Left renal cortex interstitium (tissue), 4 donors: ENCODE data around the gene ADGRF5. TPM values are rescaled to one million over a fixed set of nuclear protein-coding genes. Genes with fewer than 3 reads are reported as not detected.

ENCODE experiments used
- DNase-seq, 4 donors: peaks; one replicate each; pipeline ENCODE4 v3.0.0-alpha.2; 2013; ENCODE audit warnings: low read depth in 4 of 4, low spot score in 2 of 4, missing footprints in 1 of 4
- polyA plus RNA-seq, 4 donors: library from polyadenylated mRNA; unstranded; fragments of 120-200 nt; gene quantifications; one replicate each; pipeline ENCODE4 v1.2.1, GENCODE V29; 2013; ENCODE audit not compliant: insufficient read length in 4 of 4

The ADGRF5 gene
- polyA plus RNA-seq, 4 donors, result 24.4 to 34.2 (median 27.4) TPM

DNA sequence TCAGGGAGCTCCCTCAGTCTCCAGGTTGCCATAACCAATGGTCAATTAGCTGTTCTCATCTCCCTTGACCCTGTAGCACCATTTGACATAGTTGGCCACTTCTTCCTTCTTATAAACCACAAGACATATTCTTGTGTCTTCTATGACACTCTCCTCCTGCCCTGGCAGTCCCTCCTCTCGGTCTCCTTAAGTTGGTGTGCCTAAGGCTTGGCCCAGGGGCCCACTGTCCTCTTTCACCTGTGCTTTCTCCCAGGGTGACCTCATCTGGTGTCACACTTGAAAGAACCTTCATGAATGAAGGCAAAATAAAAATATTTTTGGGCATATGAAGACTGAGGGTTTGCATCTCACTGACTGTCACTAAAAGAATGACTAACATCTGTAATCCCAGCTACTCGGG is 9.7 kb upstream of the ADGRF5 start:
- no peak for DNase-seq

DNA sequence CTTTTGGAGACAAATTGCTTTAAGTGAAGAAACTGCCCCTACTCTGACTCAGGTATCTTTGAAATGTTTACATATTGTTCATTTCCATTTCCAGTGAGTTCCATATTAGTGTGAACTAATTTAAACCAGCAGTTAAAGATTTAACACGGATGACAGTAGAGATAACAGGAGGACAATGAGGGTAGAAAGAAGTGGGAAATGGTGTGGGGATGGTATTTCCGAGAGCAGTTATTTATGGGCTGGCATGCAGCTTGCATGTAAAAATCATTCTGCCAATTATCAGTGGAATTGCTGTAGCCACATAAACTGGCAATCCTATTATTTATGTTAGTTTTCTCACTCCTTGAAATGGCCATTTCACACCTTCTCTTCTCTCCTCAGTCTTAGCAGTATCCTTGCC is 8.6 kb upstream of the ADGRF5 start:
- DNase-seq, result no peak

DNA sequence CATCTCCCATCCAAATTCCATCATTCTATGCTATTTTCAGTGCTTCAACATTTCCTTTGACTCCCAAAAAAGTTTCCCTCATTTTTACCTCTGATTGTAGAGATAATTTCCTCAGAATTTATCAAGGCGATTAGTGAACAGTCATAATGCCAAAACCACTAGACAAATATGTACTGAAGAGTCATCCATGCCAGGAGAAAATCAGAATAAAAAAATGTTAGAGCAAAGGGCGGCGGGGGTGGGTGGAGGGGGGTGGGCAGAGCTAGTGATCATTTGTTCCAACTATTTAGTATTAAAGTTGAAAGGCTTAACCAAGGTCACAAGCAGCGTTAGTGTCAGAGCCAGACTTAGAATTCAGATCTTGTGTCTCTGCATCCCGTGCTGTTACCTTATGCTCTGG is 5.3 kb upstream of the ADGRF5 start:
- no peak for DNase-seq

DNA sequence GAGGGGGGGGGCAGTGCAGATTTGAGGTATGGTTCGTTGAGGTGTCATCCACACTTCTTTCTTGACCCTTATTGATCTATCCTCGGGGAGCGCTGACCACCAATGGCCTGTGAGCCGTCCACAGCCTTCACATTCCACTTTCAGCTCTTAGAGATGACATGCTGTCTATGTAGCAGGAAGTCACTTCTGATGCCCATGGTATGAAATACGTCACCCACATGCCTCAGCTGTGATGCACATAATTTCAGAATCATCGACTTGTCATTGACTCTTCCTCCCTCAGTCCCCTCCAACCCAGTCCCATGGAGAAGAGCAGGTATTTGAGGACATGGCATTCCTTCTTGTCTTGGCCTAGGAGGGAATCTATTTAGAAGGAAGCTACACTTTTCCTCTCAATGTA is 4.7 kb upstream of the ADGRF5 start:
- DNase-seq, result no peak

DNA sequence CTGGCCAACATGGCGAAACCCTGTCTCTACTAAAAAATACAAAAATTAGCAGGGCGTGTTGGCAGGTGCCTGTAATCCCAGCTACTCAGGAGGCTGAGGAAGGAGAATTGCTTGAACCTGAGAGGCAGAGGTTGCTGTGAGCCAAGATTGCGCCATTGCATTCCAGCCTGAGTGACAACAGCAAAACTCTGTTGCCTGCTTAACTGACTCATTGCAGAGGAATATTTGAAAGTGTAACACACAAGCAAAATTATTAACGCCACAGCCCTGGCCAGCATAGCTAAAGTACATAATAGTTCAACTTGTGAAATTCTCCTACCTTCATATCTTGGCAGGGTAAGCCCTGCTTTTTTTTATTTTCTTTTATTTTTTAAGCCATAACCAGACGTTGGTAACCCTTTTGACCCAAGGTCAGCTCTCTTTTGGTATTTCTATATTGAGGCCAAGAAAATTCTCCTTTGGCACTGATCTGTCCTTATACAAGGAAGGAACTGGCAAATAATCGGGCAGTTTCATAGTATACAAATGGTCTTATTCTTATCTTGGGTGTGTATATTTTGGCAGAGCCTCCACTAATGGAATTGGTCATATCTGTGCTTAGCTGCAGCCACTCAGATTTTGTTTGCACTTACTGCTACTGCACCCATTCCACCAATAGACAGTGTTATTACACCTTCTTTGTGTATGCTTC is 4.0 kb upstream of the ADGRF5 start:
- DNase-seq, result no peak

DNA sequence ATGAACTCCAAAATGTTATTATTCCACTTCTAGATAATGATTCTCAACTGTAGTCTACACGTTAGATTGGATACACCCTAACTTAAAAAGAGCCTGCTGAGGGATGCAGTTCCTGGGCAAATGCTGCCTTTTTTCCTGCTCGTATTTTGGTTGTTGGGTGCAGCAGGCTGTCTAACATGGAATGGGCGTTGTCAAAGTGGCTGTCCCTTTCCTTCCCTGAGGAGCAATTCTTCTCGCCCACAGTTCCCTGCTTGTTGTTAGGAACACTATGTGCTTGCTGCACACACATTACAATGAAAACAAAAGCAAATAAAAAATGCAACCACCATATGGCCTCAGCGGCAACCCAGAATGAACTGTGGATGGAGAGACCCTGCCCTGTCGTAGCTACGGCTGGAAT is 1.7 kb upstream of the ADGRF5 start:
- DNase-seq, result no peak

DNA sequence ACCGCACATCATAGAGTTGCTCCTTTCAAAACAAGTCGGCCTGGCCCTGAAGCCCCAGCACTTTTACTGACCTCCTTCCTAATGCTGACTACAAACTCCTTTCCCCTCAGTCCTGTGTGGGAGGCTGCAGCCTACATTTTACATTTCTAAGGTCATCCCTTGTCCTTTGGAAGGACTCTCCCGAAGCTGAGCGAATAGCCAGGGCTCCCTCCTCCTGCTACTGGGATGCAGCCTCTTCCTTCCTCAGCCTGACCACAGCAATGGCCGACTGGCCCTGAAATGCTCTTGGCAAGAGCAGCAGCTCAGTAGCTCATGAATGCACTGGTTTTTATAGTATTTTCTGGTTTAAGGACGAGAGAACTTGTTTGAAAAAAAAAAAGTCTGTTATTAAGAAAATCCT is 679 bp downstream of the ADGRF5 start:
- DNase-seq, result no peak

DNA sequence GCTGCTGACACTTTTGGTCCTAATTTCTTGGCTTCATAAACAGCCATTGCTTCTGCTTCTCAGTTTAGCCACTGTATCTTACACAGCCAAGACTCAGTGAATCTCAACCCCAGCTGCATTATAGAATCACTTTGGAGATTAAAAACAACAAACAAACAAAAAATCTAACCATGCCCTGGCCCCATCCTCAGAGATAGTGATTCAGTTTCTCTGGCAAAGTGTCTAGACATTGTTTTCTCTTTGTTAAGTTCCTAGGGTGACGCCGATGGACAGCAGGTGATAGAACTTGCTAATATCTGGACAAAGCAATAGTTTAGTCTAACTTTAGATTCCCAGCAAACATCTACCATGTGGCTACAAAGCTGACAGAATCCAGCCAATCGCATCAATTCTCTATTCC is 2.9 kb downstream of the ADGRF5 start:
- no peak for DNase-seq

DNA sequence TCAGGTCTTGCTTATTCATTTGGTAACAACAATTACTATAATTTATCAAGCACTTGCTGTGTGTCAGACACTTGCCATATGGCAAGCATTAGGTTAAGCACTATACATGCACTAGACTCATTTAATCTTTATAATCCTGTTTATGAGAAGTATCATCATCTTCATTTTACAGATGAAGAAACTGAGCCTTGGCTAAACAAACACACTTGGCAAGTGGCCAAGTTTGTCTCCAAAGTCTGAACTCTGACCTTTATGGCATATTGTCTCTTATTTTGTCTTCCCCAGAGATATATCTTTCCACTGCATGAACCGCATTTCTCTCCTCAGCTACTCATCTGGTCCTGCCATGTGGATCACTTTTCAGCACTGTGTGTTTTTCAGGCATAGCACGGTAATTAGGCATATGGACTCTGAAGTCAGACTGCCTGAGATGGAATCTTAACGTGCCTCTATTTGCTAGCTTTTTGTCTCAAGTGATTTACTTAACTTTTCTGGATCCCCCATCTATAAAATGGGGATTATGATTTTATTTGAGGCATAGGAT is 4.7 kb downstream of the ADGRF5 start:
- no peak for DNase-seq

DNA sequence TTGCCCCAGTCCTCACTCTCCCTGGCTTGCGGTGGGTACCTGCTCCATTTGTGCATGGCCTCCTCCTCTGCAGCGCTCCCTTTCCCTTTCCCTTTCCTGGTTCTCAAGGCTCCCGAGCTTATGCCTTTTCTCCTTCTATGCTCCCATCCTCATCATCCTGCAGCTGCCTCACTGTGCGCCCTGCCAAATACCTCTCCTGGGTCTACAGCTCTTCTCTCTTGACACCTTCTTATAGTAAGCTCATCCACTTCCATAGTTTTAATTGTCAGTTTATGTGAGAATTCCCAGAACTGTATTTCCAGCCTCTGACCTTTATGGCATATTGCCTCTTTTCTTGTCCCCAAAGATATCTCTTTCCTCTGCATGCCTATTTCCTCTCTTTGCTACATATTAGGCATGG is 5.9 kb downstream of the ADGRF5 start:
- DNase-seq, result no peak

DNA sequence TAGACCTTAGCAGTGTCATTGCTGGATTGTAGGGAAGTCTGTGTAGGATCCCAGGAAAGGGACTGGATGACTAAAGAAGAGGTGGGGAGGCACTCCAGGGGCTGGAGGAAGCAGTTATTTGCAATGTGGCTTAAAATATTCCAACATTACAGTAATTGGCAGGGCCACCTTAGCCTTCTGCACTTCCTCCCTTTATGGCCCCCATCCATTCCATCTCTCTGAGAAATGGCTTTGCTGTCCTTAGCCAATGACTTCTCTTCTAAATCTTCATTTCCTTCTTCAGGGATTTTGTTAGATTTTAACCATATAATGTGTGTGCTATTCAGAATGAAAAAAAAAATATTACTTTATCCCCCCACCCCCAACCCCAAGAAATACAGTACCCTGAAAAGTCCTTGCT is 6.4 kb downstream of the ADGRF5 start:
- no peak for DNase-seq

DNA sequence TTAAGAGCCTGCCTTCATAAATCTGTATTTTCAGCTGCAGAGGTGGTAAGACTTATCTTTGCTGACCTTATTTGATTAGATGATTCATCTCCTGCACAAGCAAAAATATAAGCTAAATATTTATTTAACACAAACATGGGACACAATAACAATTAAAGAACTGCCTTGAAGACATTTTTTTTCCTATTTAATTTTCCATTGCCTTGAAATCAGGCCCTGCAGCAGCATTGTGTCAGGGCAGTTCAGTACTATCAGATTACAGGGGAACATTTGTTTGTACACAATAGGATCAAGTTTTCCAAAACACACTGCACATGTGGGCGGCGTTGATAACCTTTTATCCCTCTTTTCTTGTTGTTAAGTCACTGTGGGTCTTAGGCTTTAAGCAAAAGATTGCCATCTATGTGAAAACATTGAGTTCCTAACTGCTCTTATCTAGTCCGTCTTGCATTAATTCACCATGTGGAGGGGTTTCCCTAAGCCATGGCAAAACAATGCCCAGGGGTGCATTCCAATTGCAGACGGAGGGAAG is 7.4 kb downstream of the ADGRF5 start:
- DNase-seq, result no peak

DNA sequence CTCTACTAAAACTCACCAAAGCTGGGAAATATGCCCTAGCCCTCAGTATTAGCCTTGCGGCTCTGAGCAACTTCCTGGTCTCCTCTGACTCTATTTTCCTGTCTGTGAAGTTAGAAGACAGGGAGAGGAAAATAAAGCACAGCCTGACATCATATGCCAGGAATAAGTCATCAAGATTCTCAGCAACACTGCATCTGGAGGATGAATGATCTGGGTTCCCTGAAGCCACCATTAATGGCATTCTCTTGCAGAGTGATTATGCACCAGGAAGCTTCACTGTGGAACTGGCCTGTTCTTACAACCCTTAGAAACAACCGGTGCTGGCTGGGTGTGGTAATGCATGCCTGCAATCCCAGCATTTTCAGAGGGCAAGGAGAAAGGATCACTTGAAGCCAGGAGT is 12.4 kb downstream of the ADGRF5 start:
- DNase-seq, result no peak

DNA sequence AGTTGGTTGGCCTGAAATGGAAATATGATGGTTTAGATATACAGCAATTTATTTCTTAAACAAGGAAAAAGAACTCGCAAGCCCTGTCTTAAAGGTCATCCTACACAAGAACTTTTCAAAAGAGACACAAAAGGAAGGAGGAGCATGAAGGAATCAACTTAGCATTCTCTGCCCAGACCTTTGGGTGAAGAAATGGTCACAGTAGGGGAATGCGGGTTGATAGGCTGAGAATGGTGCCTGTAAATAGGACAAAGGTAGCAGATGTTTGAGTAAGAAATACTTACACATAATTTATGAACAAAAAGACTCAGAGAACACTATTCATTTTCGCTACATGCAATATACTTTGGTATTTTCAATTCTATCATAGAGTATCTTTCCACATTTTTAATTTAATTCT is 15.0 kb downstream of the ADGRF5 start:
- DNase-seq, result no peak

DNA sequence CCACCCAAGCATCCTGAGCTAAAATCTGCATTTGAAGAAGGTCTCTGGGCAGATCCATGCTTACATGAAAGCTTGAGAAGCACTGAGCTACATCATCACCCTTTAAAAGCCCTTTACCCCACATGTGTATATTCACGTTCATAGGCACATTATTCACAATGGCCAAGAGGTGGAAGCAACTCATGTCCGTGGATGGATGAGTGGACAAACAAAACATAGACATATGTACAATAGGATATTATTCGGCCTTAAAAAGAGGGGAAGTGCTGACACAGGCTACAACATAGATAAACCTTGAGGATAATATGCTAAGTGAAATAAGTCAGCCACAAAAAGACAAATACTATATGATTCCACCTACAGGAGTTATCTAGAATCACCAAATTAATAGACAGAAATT is 17.6 kb downstream of the ADGRF5 start:
- no peak for DNase-seq

DNA sequence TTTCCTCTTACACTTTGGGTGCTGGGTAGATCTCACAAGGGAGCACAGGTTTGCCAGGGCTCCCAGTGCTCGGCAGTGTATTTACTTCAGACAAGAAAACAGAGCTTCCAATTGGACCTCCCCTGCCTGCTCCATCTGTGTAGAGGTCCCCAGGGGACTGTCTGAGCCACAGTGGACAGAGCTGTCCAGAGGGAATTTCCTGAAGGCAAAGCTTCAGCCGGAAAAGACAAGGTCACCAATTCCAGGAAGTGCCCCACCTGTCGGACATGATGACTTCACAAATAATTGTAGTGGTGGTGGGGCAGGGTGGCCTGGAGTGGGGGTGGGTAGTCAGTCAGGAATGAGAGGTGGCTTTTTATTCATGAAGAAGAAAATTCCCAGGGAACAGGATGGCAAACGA is 18.6 kb downstream of the ADGRF5 start:
- no peak for DNase-seq

DNA sequence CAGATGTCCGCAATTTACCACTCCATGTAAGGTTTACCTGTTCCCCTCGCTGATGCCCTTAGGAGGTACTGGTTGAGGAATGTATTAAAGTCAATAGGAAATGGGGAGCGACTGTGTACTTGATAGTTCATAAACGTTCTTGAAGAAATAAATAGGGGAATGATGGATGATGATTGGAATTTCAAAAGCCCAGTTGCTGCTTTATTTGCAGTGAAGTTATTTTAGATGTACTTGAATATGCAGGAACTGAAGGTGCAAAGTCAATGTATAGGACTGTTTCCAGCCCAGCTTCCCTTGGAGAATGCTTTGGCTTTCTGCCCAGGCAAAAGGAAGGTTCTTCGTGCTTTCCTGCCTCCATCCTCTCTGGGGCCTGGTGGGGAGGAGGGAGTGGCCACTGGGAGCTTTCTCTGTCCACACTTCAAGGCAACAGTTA is 19.8 kb downstream of the ADGRF5 start:
- no peak for DNase-seq

DNA sequence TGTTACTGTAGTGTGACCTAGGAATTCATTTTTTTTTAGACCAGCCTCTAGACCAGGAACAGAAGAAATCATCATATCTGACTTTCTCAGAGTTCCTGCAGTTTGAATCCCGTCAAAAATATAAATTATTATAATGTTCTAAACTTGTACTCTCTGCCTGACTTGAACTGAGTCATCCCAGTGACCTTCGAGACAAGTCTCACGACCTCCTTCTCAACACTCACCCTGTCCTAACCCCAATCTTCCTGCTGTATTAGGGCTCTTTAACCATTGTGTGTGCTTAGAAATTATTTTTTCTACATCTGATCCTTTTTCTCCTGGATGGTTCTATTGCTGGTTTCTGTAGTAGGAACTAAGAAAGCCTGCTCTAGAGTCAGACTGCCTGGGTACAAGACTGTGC is 21.5 kb downstream of the ADGRF5 start:
- DNase-seq, result no peak

DNA sequence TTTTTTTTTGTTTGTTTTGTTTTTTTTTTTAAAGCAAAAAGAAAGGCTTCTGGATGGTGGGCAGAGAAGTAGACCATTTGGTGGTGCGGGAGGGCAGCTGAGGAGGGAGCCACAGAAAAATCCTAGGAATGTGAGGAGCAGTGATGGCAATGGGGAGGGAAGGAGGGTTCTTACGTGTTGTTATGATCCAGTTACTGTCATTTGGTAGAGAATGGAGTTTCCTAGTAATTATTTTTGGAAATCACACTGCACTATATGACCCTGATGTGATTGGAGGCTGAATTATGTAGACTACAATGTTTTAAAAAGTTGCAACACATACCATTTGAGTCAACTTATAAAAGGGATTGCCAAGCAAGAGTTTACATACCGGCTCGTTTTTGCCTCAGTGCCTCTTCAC is 22.1 kb downstream of the ADGRF5 start:
- DNase-seq, result no peak

DNA sequence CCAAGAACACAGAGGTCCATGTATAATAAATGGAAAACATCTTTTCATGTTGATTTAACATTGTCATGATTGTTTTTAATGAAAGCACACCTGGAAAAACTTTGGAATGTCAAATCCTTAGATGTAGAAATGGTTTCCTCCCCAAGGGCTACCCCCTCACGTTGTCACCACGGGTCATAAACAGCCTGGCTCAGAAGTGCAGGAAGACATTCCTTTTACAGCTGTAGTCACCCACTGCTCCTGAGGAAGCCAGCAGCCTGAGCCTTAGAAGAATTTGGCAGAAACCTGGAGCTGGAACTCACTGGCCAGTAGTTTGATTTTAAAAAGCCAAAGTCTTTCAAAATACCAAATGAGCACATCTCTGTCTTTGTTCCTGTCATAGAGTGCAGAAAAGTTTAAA is 23.7 kb downstream of the ADGRF5 start:
- no peak for DNase-seq

DNA sequence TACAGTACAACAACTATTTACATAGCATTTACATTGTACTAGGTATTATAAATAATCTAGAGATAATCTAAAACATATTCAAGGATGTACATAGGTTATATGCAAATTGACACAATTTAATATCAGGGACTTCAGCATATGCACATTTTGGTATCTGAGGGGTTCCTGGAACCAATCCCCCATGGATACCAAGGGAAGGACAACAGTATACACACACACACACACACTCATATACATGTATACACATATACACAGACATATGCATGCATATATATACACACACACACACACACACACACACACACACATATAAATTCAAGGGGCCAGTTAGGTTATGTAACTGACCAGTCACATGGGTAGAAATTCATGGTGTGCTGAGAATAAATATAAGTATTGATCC is 24.9 kb downstream of the ADGRF5 start:
- DNase-seq, result no peak

DNA sequence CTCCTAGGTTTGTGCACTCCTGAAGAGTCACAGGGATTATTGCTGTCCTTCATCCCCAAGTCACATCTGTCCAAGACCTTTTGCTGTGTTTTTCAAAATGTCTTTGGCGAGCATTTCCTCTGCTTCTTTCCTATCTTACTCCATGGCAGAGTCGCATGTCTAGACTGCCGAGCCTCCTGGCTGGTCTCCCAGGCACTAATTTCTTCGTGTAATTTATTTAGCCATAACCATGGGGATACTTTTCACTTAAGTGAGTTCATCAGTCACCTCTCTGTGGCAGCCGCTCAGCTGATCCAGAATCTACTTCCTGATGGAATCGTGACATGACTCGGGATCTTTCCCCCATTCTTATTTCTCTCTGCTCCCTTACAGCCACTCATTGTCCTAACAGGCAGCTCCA is 25.8 kb downstream of the ADGRF5 start:
- DNase-seq, result no peak

DNA sequence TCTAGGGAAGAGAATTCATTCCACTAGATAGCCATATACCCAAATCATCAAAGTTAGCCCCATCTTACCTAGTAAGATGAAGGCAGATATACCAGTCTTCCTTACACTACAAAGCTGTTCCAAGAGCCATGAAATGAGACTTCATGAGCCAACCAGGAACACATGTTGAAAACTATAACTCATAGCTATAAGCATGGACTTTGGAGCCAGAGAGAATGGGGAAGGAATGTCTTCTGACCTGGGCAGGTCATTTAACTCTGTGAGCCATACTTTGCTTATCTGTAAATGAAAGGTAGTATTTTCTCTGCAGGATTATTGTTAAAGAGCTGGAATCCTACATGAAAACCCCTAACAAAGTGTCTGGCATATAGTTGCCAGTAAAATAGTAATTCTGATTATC is 27.3 kb downstream of the ADGRF5 start:
- DNase-seq, result no peak
